SJSA1 (cell line): ENCODE data around the gene NRG2. TPM values are rescaled to one million over a fixed set of nuclear protein-coding genes. Genes with fewer than 3 reads are reported as not detected.

Source experiments
- DNase-seq, 2 experiments: peaks; one replicate each; pipeline ENCODE4 v3.0.0-alpha.2; 2015 to 2020; ENCODE audit warnings: low spot score in 2 of 2, low read depth in 1 of 2
- H3K27ac ChIP-seq: fragments of 250-450 bp; sonication (Bioruptor Pico); 2 replicates; pipeline ENCODE4 v1.5.1; 2020; ENCODE audit warnings: mild to moderate bottlenecking, moderate library complexity
- H3K27me3 ChIP-seq: fragments of 250-450 bp; sonication (Bioruptor Pico); replicated peaks from 2 replicates; pipeline ENCODE4 v1.5.1; 2020; ENCODE audit warnings: mild to moderate bottlenecking, moderate library complexity
- H3K36me3 ChIP-seq: fragments of 250-450 bp; sonication (Bioruptor Pico); 2 replicates; pipeline ENCODE4 v1.5.1; 2020; ENCODE audit warnings: mild to moderate bottlenecking
- H3K4me1 ChIP-seq: fragments of 250-450 bp; sonication (Bioruptor Pico); replicated peaks from 2 replicates; pipeline ENCODE4 v1.6.1; 2021; ENCODE audit warnings: mild to moderate bottlenecking
- H3K4me3 ChIP-seq: fragments of 250-450 bp; sonication (Bioruptor Pico); 2 replicates; pipeline ENCODE4 v1.5.1; 2020; ENCODE audit warnings: mild to moderate bottlenecking
- H3K9me3 ChIP-seq: fragments of 250-450 bp; sonication (Bioruptor Pico); replicated peaks from 2 replicates; pipeline ENCODE4 v1.5.1; 2020; ENCODE audit warnings: mild to moderate bottlenecking
- total RNA-seq: library from RNA; depleted of rRNA; stranded (reverse); fragments of >200 nt; shearing (Covaris generic); gene quantifications from 2 replicates; pipeline ENCODE4 v1.2.3, GENCODE V29; 2014

Gene NRG2
- total RNA-seq, 1 experiment from 2014 or later: not detected

DNA sequence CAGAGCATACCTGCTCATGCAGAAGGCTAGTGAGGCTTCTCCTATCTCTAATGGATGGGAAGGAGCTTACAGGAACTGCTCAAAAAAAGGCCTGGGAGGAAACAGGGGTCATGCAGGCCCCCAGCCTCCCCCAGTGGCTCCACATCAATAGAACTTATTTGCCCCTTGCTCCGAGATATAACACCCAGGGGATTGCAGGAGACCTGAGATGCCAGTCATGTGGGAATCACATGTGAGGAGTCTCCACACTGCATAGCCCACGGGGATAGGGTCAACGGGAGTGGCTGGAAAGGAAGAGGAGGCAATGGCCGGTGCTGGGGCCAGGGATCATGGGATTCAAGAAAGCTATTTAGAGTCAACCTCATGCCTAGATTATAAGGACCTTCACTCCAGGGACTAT is 76.2 kb downstream of the NRG2 start:
- Histone ChIP-seq H3K27ac (no peak overlapping the region), H3K9me3 (no peaks in the 10 kb centered on the region), H3K4me1 (no peaks in the 10 kb centered on the region), H3K4me3 (no peak overlapping the region), H3K27me3 (peaks cover 14% of the 10 kb centered on the region; the same call in 1 of the 2 replicates), H3K36me3 (no peaks in the 10 kb centered on the region)
- no peak for DNase-seq

DNA sequence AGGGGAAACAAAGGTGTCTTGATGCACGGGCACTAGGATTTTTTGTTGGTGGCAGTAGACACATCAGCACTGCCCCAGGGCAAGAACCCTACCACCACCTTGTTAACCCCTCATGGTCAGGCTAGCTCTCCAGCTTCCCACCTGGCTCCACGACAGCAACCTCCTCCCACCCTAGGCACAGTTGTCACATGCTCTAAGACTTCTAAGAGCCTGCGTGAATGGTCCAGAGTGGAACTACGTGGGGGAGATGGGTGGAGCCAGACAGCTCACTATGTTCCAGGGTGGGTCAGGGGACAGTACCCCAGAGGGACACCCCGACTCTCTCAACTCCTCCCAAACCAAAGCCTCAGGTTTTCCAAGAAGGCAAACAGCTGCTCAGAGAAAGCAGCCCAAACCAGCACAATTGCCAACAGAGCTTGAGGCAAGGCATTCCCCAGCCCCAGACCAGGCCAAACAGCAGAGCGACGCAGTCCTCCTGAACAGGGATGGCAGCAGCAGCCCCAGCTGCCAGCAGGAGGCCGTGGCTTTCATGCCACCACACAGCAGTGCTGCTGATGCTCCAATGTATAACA is 78.0 kb downstream of the NRG2 start:
- Histone ChIP-seq H3K27me3 (peaks cover 16% of the 10 kb centered on the region; the same call in 1 of the 2 replicates), H3K4me3 (no peak overlapping the region), H3K4me1 (no peaks in the 10 kb centered on the region), H3K36me3 (no peaks in the 10 kb centered on the region), H3K9me3 (no peaks in the 10 kb centered on the region), H3K27ac (no peak overlapping the region)
- no peak for DNase-seq

DNA sequence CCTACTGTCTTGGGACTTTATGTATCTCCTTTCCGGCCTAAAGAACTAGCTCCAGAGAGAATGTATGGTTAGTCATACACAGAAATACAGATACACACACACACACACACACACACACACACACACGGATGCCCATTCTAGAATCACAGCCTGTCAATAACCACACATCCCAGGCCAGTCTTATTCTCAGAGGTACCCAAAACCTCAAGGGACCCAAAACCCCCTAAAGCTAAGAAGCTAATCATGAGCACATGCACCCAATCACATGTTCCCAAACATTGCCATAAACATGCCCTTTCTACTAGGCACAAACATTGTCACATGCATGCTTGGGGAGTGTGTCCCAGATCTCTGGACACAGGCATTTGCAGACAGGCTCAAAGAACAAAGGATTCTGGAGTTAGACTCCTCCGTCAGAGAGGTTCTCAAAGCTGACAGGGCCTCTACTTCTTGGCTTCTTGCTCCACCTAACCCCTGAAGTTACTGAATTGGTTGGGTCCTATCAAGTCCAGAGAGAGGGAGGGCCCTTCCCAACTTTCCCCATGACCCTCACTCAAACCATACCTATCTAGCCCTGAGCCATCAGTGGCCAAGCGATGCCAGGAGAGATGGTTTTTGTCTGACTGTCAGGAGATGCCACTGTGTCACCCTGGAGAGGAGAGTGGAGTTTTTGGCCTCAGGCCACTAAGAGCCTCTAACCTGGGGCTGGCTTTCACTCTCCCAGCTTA is 78.7 kb downstream of the NRG2 start:
- no peaks in the 10 kb centered on the region for H3K36me3 ChIP-seq
- DNase-seq: no peak
- no peak overlapping the region for H3K4me3 ChIP-seq
- H3K4me1 ChIP-seq: no peaks in the 10 kb centered on the region
- peaks cover 16% of the 10 kb centered on the region; the same call in 1 of the 2 replicates for H3K27me3 ChIP-seq
- no peak overlapping the region for H3K27ac ChIP-seq
- no peaks in the 10 kb centered on the region for H3K9me3 ChIP-seq

DNA sequence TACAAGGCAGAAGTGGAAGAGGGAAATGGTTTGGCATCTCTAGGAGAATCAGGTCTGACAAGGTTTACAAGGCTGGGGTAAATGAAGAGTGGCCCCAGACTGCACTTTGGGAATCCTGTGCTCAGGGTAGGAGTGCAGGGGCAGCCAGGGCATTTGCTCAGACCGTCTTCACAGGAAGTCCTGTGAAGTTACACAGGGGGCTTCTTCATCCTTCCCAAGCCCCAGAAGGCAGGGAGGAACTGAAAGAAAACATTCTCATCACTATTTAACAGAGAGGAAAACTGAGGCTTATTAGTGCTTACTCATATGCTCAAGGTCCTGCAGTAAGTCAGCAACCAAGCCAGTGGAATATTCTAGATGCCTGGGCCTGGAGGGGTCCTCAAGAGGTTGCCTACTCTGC is 80.7 kb downstream of the NRG2 start:
- Histone ChIP-seq H3K4me3 (no peak overlapping the region), H3K27me3 (0 out of 2 replicates have a peak, but pooled peaks cover 16% of the 10 kb centered on the region), H3K27ac (no peak overlapping the region), H3K9me3 (no peaks in the 10 kb centered on the region), H3K4me1 (no peaks in the 10 kb centered on the region), H3K36me3 (no peaks in the 10 kb centered on the region)
- no peak for DNase-seq

DNA sequence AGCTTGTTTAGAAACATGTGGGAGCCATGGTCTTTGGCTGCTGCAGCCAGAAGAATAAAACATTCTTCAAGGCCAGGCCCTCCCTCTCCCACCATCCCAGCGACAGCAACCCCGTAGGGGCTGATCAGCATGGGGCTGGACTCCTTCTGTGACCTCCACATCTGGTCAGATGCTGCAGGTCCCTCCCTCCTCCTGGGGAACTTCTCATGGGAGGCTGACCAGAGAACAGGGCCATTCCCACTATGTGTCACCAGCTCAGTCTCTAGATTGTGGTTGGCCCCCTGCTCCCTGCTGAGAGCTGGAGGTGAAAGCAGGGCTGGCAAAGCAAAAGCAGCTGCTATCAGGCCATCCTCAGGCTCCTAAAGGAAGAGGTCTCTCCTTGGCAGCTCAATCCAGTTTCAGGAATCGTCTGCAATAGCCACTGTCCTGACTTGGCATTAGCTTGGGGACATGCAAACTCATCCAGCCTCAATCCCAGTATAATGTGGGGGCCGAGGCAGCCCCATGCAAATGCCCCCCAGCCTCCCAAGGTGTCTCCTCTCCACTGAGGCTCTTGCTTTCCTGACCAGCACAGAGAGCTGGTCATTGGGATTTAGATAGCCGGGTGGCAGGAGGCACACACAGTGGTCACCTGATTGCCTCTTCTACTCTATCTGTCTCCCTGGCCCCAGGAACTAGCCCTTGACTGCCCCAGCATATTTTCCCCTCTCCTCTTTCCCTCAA is 81.5 kb downstream of the NRG2 start:
- no peak overlapping the region for H3K27ac ChIP-seq
- no peaks in the 10 kb centered on the region for H3K9me3 ChIP-seq
- no peaks in the 10 kb centered on the region for H3K4me1 ChIP-seq
- no peaks in the 10 kb centered on the region for H3K36me3 ChIP-seq
- 0 out of 2 replicates have a peak, but pooled peaks cover 16% of the 10 kb centered on the region for H3K27me3 ChIP-seq
- H3K4me3 ChIP-seq: no peak overlapping the region
- DNase-seq: no peak

DNA sequence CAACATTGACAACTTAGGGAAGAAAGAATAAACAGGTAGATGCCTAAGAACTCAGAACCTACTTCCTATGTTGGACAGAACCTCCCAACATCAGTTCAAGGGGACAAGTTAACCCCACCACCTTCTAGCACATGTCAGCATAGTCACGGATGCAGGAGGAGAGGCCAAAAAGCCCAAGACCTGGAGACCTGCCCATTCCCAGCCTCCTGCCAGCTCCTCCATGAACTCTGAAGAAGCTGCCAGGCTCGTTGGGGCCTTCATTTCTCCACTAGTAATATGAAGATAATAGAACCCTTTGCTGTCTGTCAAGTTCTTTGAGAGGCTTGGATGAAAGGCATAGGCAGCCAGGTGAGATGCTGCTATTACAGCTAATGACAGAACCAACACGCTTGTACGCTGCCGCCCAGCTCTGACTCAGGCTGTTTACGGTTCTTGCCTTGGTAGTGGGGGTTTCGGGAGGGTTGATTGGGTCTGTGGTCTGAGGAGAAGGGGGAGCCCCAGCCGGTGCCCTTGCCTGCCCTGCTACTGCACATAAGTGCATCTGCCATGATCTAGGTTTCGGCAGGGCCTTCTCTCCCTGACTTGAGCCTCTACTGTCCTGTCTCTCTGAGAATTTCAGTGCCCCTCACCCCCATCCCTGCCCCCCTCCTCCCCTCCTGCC is 82.2 kb downstream of the NRG2 start:
- H3K9me3 ChIP-seq: no peaks in the 10 kb centered on the region
- no peaks in the 10 kb centered on the region for H3K4me1 ChIP-seq
- no peak overlapping the region for H3K4me3 ChIP-seq
- no peak for DNase-seq
- H3K36me3 ChIP-seq: no peaks in the 10 kb centered on the region
- H3K27me3 ChIP-seq: 0 out of 2 replicates have a peak, but pooled peaks cover 16% of the 10 kb centered on the region
- no peak overlapping the region for H3K27ac ChIP-seq

DNA sequence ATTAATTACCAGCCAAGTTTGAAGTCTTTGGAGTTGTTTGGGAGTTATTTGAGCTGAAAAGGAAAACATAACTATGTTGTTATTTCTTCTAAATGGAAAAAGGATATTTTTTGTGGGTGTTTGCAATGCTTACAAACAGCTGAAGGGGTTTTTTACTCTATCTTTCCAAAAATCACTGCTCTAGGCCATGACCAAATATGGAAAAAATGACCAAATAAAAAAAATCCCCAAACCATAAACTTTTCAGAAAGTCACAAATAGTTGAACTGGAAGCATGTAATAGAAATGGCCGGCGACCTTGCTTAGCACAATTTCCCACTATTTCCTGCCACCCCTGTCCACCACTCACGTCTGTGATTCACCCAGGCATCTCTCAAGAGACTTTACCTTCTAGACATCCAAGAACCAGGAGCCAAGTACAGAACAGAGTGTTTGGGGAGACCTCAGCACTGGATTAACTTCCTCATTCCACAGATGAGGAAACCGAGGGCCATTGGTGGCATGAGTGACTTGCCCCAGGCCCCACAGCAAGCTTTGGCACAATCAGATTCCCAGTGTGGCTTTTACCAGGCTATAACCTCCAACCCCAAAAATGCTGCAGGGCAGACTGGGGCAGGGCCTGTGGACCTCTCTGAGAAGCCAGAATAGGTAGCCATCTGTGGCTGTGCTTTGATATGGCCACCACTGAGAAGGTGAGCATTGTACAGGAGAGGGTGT is 84.5 kb downstream of the NRG2 start:
- Histone ChIP-seq H3K27me3 (peaks cover 21% of the 10 kb centered on the region), H3K27ac (no peak overlapping the region), H3K4me1 (no peaks in the 10 kb centered on the region), H3K36me3 (no peaks in the 10 kb centered on the region), H3K9me3 (no peaks in the 10 kb centered on the region), H3K4me3 (no peak overlapping the region)
- DNase-seq: no peak

DNA sequence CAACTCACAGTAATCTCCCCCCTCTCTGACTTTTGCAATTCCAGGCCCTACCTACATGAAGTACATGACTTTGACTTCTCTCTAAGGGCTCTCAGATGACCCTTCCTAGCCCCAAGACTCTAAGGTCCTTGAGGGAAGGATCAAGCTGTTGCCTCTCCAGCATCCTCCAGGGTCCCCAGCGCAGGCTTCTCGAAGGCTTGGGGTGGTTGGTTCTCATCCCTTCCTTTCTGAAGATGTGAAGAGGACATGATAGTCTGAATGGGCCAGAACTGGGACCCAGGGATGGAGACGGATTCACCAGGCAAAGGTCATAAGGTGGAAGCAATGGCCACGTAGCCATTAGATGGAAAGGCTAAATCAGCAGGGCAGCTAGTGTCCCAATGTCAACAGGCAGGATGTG is 86.8 kb downstream of the NRG2 start:
- no peak overlapping the region for H3K4me3 ChIP-seq
- no peak for DNase-seq
- peaks cover 9% of the 10 kb centered on the region for H3K27me3 ChIP-seq
- no peaks in the 10 kb centered on the region for H3K36me3 ChIP-seq
- no peak overlapping the region for H3K27ac ChIP-seq
- H3K4me1 ChIP-seq: no peaks in the 10 kb centered on the region
- H3K9me3 ChIP-seq: no peaks in the 10 kb centered on the region

DNA sequence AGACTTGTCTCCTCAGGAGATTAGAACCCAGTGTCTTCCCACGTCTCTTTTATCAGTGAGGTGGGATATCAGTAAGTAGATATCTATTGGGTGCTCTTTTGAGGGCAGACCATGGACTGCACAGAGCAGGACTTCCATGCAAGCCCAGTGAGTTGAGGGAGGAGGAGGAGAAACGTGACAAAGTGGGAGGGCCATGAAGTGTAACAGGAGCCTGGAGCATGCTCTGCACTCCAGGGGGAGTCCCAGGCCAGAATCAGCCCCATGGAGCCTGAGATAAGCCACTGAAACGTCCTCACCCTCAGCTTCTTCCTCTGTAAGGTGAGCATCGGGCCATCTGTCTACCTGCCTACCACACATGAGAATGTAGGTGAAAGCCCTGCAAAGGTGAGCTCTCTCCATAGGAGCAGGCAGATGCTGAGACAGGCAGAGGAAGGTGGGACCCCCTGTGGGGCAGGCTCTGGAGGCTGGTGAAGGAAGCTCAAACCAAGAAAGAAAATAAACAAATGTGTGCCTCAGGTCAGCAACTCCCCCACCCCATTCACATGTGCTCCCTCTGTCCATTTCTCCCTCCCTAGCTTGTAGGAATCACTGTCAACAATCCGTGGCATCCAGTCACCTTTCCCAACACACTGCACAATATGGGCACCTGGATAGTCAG is 87.4 kb downstream of the NRG2 start:
- H3K27ac ChIP-seq: no peak overlapping the region
- H3K36me3 ChIP-seq: no peaks in the 10 kb centered on the region
- peaks cover 9% of the 10 kb centered on the region for H3K27me3 ChIP-seq
- no peaks in the 10 kb centered on the region for H3K4me1 ChIP-seq
- no peaks in the 10 kb centered on the region for H3K9me3 ChIP-seq
- DNase-seq: no peak
- no peak overlapping the region for H3K4me3 ChIP-seq

DNA sequence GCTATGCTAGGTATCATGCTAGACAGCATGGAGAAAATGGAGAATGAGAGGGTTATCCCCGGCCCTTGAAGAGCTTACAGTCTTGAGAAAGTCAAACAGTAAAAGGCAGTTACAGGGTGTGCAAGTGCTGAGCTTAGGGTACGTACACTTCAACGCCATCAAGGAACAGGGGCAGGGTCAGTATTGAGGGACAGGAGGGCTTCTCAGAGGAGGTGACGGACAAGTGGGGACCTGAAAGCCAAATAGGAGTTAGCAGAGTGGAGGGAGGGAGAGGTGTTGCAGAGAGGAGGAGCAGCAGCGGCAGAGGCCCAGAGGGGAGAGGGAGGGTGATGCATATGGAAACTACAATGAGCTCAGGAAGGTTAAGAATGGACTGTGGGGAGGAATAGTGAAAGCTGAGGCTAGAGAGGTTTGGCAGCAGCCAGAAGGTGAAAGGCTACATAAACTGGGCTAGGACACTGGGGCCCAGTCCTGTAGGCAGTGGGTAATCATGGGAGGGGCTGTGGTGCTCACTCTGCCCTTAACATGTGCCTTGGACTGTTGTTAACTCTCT is 88.0 kb downstream of the NRG2 start:
- H3K27me3 ChIP-seq: peaks cover 9% of the 10 kb centered on the region
- DNase-seq: peak in 1 of 2 experiments; percentile 31
- no peak overlapping the region for H3K27ac ChIP-seq
- no peaks in the 10 kb centered on the region for H3K9me3 ChIP-seq
- no peaks in the 10 kb centered on the region for H3K36me3 ChIP-seq
- no peak overlapping the region for H3K4me3 ChIP-seq
- H3K4me1 ChIP-seq: no peaks in the 10 kb centered on the region

DNA sequence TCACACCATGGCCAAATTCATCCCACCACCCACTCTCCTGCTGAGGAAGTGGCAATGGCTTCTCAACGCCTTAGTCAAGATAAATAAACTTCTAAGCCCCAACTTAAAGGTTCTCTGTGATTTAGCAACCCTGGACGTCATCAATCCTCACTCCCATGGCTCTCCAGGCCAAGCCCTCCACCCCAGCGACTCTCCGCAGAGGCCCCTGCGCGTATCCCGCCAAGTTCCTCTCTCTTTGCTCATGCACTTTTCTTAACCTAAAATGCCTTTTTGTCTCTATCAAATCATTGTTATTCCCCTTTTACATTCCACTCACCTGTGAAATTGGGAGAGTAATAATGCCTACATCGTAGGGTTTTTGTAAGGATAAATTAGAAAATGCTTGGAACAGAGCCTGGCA is 88.6 kb downstream of the NRG2 start:
- H3K36me3 ChIP-seq: no peaks in the 10 kb centered on the region
- no peaks in the 10 kb centered on the region for H3K9me3 ChIP-seq
- no peaks in the 10 kb centered on the region for H3K4me1 ChIP-seq
- no peak overlapping the region for H3K4me3 ChIP-seq
- peak in 1 of 2 experiments; percentile 30 for DNase-seq
- no peak overlapping the region for H3K27ac ChIP-seq
- H3K27me3 ChIP-seq: peaks cover 9% of the 10 kb centered on the region

DNA sequence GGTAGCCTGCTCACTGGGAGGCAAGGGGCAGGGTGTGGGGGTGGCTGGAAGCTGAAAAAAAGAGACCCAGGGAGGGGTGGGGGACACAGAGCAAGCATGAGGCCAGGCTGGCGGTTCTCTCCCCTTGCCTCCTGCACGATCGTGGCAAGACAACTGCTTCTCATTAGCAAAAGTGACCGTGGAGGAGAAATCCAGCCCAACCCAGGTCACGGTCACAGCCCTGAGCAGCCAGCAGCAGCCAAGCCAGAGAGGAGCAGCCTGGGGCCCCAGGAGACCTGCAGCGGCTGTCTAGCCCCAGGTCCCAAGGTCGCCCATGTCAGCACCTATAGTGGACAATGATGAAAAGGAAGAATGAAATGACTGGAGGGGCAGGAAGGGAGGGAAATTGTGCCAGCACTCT is 89.1 kb downstream of the NRG2 start:
- DNase-seq: peak in 1 of 2 experiments; percentile 33
- Histone ChIP-seq H3K27me3 (peaks cover 9% of the 10 kb centered on the region), H3K9me3 (no peaks in the 10 kb centered on the region), H3K36me3 (no peaks in the 10 kb centered on the region), H3K27ac (no peak overlapping the region), H3K4me1 (no peaks in the 10 kb centered on the region), H3K4me3 (no peak overlapping the region)

DNA sequence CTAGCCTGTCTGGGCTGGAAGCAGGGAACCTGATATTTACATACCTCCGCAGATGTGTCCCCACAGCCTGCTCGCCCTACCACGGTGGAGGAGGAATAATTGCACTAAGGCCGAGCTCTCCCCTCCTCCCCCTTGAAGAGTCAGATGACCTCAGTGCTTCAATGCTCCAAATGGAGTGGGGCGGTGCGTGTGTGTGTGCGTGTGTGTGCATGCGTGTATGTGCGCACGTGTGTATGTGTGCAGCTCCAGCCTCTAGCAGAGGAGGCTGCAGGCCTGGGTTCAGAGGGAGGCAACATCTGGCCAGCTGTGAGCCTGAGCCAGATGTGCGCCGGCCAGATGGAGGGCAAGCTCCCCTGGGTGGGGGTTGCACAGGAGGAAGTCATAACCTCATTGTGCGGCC is 90.5 kb downstream of the NRG2 start:
- Histone ChIP-seq H3K27ac (no peak overlapping the region), H3K4me1 (no peaks in the 10 kb centered on the region), H3K36me3 (no peaks in the 10 kb centered on the region), H3K4me3 (no peak overlapping the region), H3K9me3 (no peaks in the 10 kb centered on the region), H3K27me3 (peaks cover 13% of the 10 kb centered on the region)
- peak in 1 of 2 experiments; percentile 41 for DNase-seq
